Endothelial cell of umbilical vein (primary cell): ENCODE results near the gene DNTT. TPM values are rescaled to one million over a fixed set of nuclear protein-coding genes. Genes with fewer than 3 reads are reported as not detected.

Source experiments
- BruUV-seq: library from RNA; stranded (reverse); fragments of 400-500 nt; replicated peaks from 2 replicates; lab custom pipeline; 2021; lab: Mats Ljungman, UMichigan
- CTCF ChIA-PET: fragments of 300-600, 350-600 bp; sonication (Branson Sonifier 250); formaldehyde crosslinking; loops from one replicate; lab custom pipeline; 2021; ENCODE audit warnings: antibody characterized with exemption, inconsistent platforms; lab: Charles Lee
- POLR2A ChIA-PET: fragments of 300-600, 350-600 bp; sonication (Branson Sonifier 250); formaldehyde crosslinking; loops from one replicate; lab custom pipeline; 2021; ENCODE audit warnings: antibody characterized with exemption, inconsistent platforms; lab: Charles Lee
- DNase-seq: peaks from one replicate; pipeline ENCODE4 v3.0.0-alpha.2; 2011; ENCODE audit warnings: low read depth, low spot score
- FAIRE-seq: peaks from 2 replicates; lab custom pipeline; 2011; peaks lifted over from hg19 to GRCh38; lab: Jason Lieb, UNC
- H2AFZ ChIP-seq: 2 replicates; pipeline ENCODE4 v1.6.0; 2012; ENCODE audit warnings: low read depth, low read length, control low read depth, inconsistent platforms
- H3K27ac ChIP-seq: 2 replicates; pipeline ENCODE4 v1.5.1; 2011; ENCODE audit warnings: low read depth, mild to moderate bottlenecking, control low read depth, low read length, moderate library complexity; ENCODE audit not compliant: insufficient read depth
- H3K27me3 ChIP-seq, 2 experiments: 2 replicates each; pipeline versions ENCODE4 v1.6.0 to v1.6.1; 2011; ENCODE audit warnings: low read length in 2 of 2, mixed read lengths in 1 of 2; ENCODE audit not compliant: control insufficient read depth in 2 of 2, insufficient read depth in 2 of 2
- H3K36me3 ChIP-seq, 2 experiments: 2 replicates in 1 of 2; 3 replicates in 1 of 2; pipeline ENCODE4 v1.5.1; 2011; ENCODE audit warnings: low read length in 2 of 2, mild to moderate bottlenecking in 1 of 2, moderate library complexity in 1 of 2; ENCODE audit not compliant: control insufficient read depth in 2 of 2, insufficient read depth in 2 of 2; ENCODE audit errors: extremely low read depth in 1 of 2
- H3K4me1 ChIP-seq: 3 replicates; pipeline ENCODE4 v1.5.1; 2011; ENCODE audit warnings: mild to moderate bottlenecking, low read length; ENCODE audit not compliant: control insufficient read depth, insufficient read depth; ENCODE audit errors: extremely low read depth
- H3K4me2 ChIP-seq: 2 replicates; pipeline ENCODE4 v1.6.1; 2011; ENCODE audit warnings: low read length, control low read depth, mixed read lengths; ENCODE audit not compliant: insufficient read depth
- H3K4me3 ChIP-seq, 3 experiments: fragments of 200-600 bp in 1 of 3; sonication (generic), shearing (Covaris generic) in 1 of 3; replicated peaks in 1 of 3; 2 replicates each; pipeline ENCODE4 v1.5.1; 2011 to 2016; ENCODE audit warnings: control low read depth in 3 of 3, low read length in 3 of 3, mild to moderate bottlenecking in 2 of 3, inconsistent platforms in 1 of 3, low read depth in 1 of 3, moderate library complexity in 1 of 3; ENCODE audit not compliant: insufficient read depth in 1 of 3
- H3K79me2 ChIP-seq: 2 replicates; pipeline ENCODE4 v1.6.0; 2012; ENCODE audit warnings: low read length, inconsistent platforms; ENCODE audit not compliant: control insufficient read depth, insufficient read depth
- H3K9ac ChIP-seq: replicated peaks from 2 replicates; pipeline ENCODE3; 2011; ENCODE audit warnings: low read length, control low read depth; ENCODE audit not compliant: insufficient read depth; ENCODE audit errors: extremely low read depth
- H3K9me1 ChIP-seq: replicated peaks from 3 replicates; pipeline ENCODE4 v1.6.0; 2011; ENCODE audit warnings: mild to moderate bottlenecking, low read length; ENCODE audit not compliant: control insufficient read depth, insufficient read depth; ENCODE audit errors: extremely low read depth
- H3K9me3 ChIP-seq: replicated peaks from 2 replicates; pipeline ENCODE4 v1.5.1; 2012; ENCODE audit warnings: low read length, inconsistent platforms; ENCODE audit not compliant: control insufficient read depth, insufficient read depth
- H4K20me1 ChIP-seq: replicated peaks from 2 replicates; pipeline ENCODE3; 2011; ENCODE audit warnings: mild to moderate bottlenecking, low read length; ENCODE audit not compliant: control insufficient read depth, insufficient read depth; ENCODE audit errors: extremely low read depth
- CTCF ChIP-seq, 2 donors: IDR thresholded peaks; 1 replicate in 1 of 2; 2 replicates in 1 of 2; pipeline ENCODE4 v1.5.1; 2011; ENCODE audit warnings: low read length in 2 of 2, mild to moderate bottlenecking in 2 of 2, moderate library complexity in 2 of 2, control low read depth in 1 of 2, inconsistent platforms in 1 of 2, low read depth in 1 of 2; ENCODE audit not compliant: insufficient read depth in 1 of 2; ENCODE audit errors: extremely low read depth in 1 of 2
- EZH2 ChIP-seq: IDR thresholded peaks from 2 replicates; pipeline ENCODE4 v1.6.1; 2012; ENCODE audit warnings: borderline replicate concordance, low read depth, mild to moderate bottlenecking, moderate library complexity, low read length, inconsistent platforms; ENCODE audit not compliant: severe bottlenecking
- FOS ChIP-seq: IDR thresholded peaks from 2 replicates; pipeline ENCODE4 v1.6.1; 2011; ENCODE audit warnings: mild to moderate bottlenecking, low read length, moderate library complexity, borderline replicate concordance; ENCODE audit not compliant: insufficient read depth
- GATA2 ChIP-seq: IDR thresholded peaks from 2 replicates; pipeline ENCODE4 v1.7.0; 2011; ENCODE audit warnings: low read depth, mild to moderate bottlenecking, moderate library complexity, mixed read lengths, low read length; ENCODE audit not compliant: insufficient read length, insufficient read depth
- JUN ChIP-seq: IDR thresholded peaks from 2 replicates; pipeline ENCODE4 v1.6.1; 2011; ENCODE audit warnings: borderline replicate concordance, low read depth; ENCODE audit not compliant: insufficient read length, insufficient read depth
- MAX ChIP-seq: IDR thresholded peaks from 2 replicates; pipeline ENCODE4 v1.6.1; 2011; ENCODE audit not compliant: insufficient read depth, insufficient read length
- MYC ChIP-seq: IDR thresholded peaks from one replicate; pipeline ENCODE4 v1.6.1; 2011; ENCODE audit warnings: mild to moderate bottlenecking, low read depth, low read length
- POLR2A ChIP-seq: IDR thresholded peaks from 2 replicates; pipeline ENCODE4 v1.6.1; 2012; ENCODE audit warnings: low read depth, mild to moderate bottlenecking, control low read depth, low read length
- POLR2AphosphoS5 ChIP-seq: IDR thresholded peaks from 2 replicates; pipeline ENCODE4 v1.6.1; 2012; ENCODE audit warnings: low read depth, mild to moderate bottlenecking, control low read depth, low read length, moderate library complexity; ENCODE audit not compliant: insufficient read depth
- dilution Hi-C: fragments of 300-500 bp; cut with MboI; formaldehyde crosslinking; loops from one replicate; pipeline ENCODE4 v1.15.0; 2019; ENCODE audit warnings: low sequenced_read_pairs; ENCODE audit not compliant: extremely low pct_ligation_motif_present
- intact Hi-C: fragments of 100-400 bp; cut with micrococcal nuclease; formaldehyde crosslinking; loops from one replicate; pipeline ENCODE4 v1.10.0; 2022
- polyA plus RNA-seq, 4 experiments: library from polyadenylated mRNA; depleted of rRNA in 3 of 4; stranded (reverse) in 3 of 4; unstranded in 1 of 4; fragments of >200 nt; gene quantifications; 2 replicates each; pipeline versions ENCODE4 v1.2.1 to v1.2.3, GENCODE V29; 2011 to 2012; ENCODE audit warnings: missing spikeins in 1 of 4
- total RNA-seq: library from RNA; stranded (reverse); gene quantifications from 2 replicates; pipeline ENCODE4 v1.2.3, GENCODE V29; 2021

The DNTT gene
- total and polyA plus RNA-seq, 2 donors (not counting 3 experiments of a cell fraction or from before 2014, with no cell fraction given) = not detected

- H3K4me2 ChIP-seq = peak overlapping the region; percentile 74
Observed at GRCh38 chr10:96374639-96374984, 70.4 kb downstream of the DNTT start.

More at GRCh38 chr10:96374639-96374984, 70.4 kb downstream of the DNTT start:
- H3K9me1 ChIP-seq = no peaks in the 10 kb centered on the region
- H2AFZ ChIP-seq = peak overlapping the region; percentile 96
- dilution Hi-C loops (no loop called here), intact Hi-C loops (loop anchor here (2.0 kb wide), 1 partner anchor 182 kb away; no protein-coding TSS in a partner anchor)
- DNase-seq (no peak), FAIRE-seq (no peak)
- no peaks in the 10 kb centered on the region for H3K36me3 ChIP-seq
- H3K27ac ChIP-seq = no peak overlapping the region
- no peaks in the 10 kb centered on the region for H4K20me1 ChIP-seq
- H3K27me3 ChIP-seq = peaks cover 0 to 2% of the 10 kb centered on the region in 2 experiments
- no peaks in the 10 kb centered on the region for H3K4me1 ChIP-seq
- no peaks in the 10 kb centered on the region for H3K9me3 ChIP-seq
- ChIA-PET POLR2A (no interaction called here), CTCF (interaction anchor here (0.9 to 2.7 kb wide), 27 partner anchors 8 to 836 kb away, joined by 3 to 17 read pairs (median 4); partner anchors contain the start of gene TLL2)
- TF ChIP-seq EZH2 (no peak), JUN (no peak), POLR2A (no peak), POLR2AphosphoS5 (no peak), MAX (no peak), MYC (no peak), GATA2 (no peak), FOS (no peak), CTCF (IDR thresholded peaks at IDR 0.05; ENCODE audit: extremely low read depth in 1 of 2, insufficient read depth in 1 of 2, low read depth in 1 of 2, low read length in 2 of 2) (no peak)
- H3K4me3 ChIP-seq = peak overlapping the region in 1 of 3 experiments; percentile 47
- BruUV-seq = no TSS peak
- H3K9ac ChIP-seq = no peak overlapping the region
- no peaks in the 10 kb centered on the region for H3K79me2 ChIP-seq
